GM12891 (cell line): ENCODE results near the gene CCDC3.

Source experiments
- POLR2A ChIP-seq: IDR thresholded peaks from 2 replicates; pipeline ENCODE4 v1.6.1; 2011; ENCODE audit warnings: low read depth, low read length, control low read depth
- POLR2AphosphoS5 ChIP-seq: IDR thresholded peaks from 2 replicates; pipeline ENCODE4 v1.6.1; 2011; ENCODE audit warnings: low read depth, low read length, control low read depth
- POU2F2 ChIP-seq: IDR thresholded peaks from 2 replicates; pipeline ENCODE4 v1.6.1; 2011; ENCODE audit warnings: low read depth, mild to moderate bottlenecking, control low read depth, low read length, moderate library complexity

GRCh38 chr10:12929381-12929780 lies 72.1 kb downstream of the CCDC3 start:
- TF ChIP-seq POLR2A: no peak
- no peak for TF ChIP-seq POLR2AphosphoS5
- TF ChIP-seq POU2F2: no peak
